A673 (cell line): ENCODE data around the gene APOL6.

ENCODE experiments used
- EZH2 ChIP-seq: fragments of 200-600 bp; sonication (generic); IDR thresholded peaks from 2 replicates; pipeline ENCODE4 v1.6.1; 2017; ENCODE audit warnings: borderline replicate concordance, low read depth, mild to moderate bottlenecking, mixed read lengths, antibody characterized with exemption, low read length; ENCODE audit not compliant: poor library complexity, severe bottlenecking
- TF ChIP-seq, protein P1 (sequence below): fragments of 300-800, 200-600 bp; sonication (generic); conservative IDR thresholded peaks from 2 replicates; pipeline ENCODE4 v1.5.1; 2017; ENCODE audit warnings: low read depth, mild to moderate bottlenecking, antibody characterized with exemption, low read length, moderate library complexity, mixed read lengths

DNA sequence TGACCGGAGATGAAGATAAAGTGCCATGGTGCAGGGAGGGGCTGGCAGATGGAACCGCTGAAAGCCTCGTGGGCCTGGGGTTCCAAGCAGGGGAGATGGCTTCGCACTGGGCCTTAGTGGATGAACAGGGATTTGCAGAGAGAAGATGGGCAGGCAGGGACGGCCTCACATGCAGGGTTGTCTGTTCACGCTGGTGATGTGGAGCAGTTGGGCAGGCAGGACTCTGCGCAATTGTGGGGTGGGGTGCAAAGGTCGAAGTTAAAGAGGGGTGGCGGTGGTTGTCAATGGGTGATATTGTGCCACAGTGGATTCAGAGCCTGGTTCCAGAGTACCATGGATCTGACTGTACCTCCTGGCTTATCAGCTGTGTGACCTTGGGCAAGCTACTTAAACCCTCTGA is 39.0 kb upstream of the APOL6 start:
- TF ChIP-seq, protein P1, sequence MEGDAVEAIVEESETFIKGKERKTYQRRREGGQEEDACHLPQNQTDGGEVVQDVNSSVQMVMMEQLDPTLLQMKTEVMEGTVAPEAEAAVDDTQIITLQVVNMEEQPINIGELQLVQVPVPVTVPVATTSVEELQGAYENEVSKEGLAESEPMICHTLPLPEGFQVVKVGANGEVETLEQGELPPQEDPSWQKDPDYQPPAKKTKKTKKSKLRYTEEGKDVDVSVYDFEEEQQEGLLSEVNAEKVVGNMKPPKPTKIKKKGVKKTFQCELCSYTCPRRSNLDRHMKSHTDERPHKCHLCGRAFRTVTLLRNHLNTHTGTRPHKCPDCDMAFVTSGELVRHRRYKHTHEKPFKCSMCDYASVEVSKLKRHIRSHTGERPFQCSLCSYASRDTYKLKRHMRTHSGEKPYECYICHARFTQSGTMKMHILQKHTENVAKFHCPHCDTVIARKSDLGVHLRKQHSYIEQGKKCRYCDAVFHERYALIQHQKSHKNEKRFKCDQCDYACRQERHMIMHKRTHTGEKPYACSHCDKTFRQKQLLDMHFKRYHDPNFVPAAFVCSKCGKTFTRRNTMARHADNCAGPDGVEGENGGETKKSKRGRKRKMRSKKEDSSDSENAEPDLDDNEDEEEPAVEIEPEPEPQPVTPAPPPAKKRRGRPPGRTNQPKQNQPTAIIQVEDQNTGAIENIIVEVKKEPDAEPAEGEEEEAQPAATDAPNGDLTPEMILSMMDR, result no peak
- no peak for TF ChIP-seq EZH2
